Lower leg skin (tissue), 4 donors: Measurements from ENCODE around the gene KDM4B. TPM values are rescaled to one million over a fixed set of nuclear protein-coding genes. Genes with fewer than 3 reads are reported as not detected.
"Not testable (repeated sequence)": the region's sequence is repeated elsewhere in the genome, so short reads cannot be mapped to it uniquely, and the experiment has no call there.

ENCODE experiments used
- DNase-seq, 2 donors: peaks; one replicate each; pipeline ENCODE4 v3.0.0-alpha.2; 2019; ENCODE audit warnings: low spot score in 2 of 2
- H3K4me3 ChIP-seq: fragments of 200-600 bp; sonication (generic); 2 replicates; pipeline ENCODE4 v1.5.1; 2017; ENCODE audit warnings: mild to moderate bottlenecking, low read depth; ENCODE audit not compliant: poor library complexity, severe bottlenecking
- CTCF ChIP-seq, 3 donors: fragments of 450-650 bp; IDR thresholded peaks; one replicate each; pipeline ENCODE4 v1.5.1; 2016; ENCODE audit warnings: antibody characterized with exemption in 3 of 3, mild to moderate bottlenecking in 3 of 3, moderate library complexity in 2 of 3
- POLR2A ChIP-seq, 2 donors: fragments of 450-650 bp; IDR thresholded peaks; one replicate each; pipeline ENCODE4 v1.6.1; 2016 to 2017; ENCODE audit warnings: antibody characterized with exemption in 2 of 2, mild to moderate bottlenecking in 1 of 2, moderate library complexity in 1 of 2
- whole genome bisulfite sequencing, 2 donors: methylation state at CpG; one replicate each; pipeline ENCODE4 v1.1.5; 2018; 5-methylcytosine and 5-hydroxymethylcytosine counted together
- intact Hi-C: fragments of 100-400 bp; cut with DNase I; formaldehyde crosslinking; loops from one replicate; pipeline ENCODE4 v1.15.0; 2023; ENCODE audit warnings: low total_unique reads
- total RNA-seq, 4 donors: library from RNA; depleted of rRNA; stranded (reverse); fragments of >200 nt; gene quantifications; one replicate each; pipeline ENCODE4 v1.1.0, GENCODE V29; 2016

Gene KDM4B
- total RNA-seq, 4 donors from 2014 or later = 40.1 to 71.4 (median 51.3) TPM

- TF ChIP-seq POLR2A (IDR thresholded peaks at IDR 0.05) (no peak), CTCF (IDR thresholded peaks at IDR 0.05) (no peak)
- intact Hi-C loops = no loop called here
- WGBS, 2 donors = 7 to 9% methylated on average over 27 to 31 of the region's 31 CpGs
- no peak for DNase-seq
- no peak overlapping the region for H3K4me3 ChIP-seq
Observed at GRCh38 chr19:4970558-4971423, 1.9 kb downstream of the KDM4B start.

- TF ChIP-seq CTCF (IDR thresholded peaks at IDR 0.05) (no peak), POLR2A (IDR thresholded peaks at IDR 0.05) (no peak)
- intact Hi-C loops = no loop called here
- WGBS, 2 donors = 27 to 38% methylated on average over 10 of the region's 10 CpGs
- peak in 1 of 2 donors; percentile 91 for DNase-seq
- H3K4me3 ChIP-seq = no peak overlapping the region
Observed at GRCh38 chr19:4971424-4971793, 2.5 kb downstream of the KDM4B start.

- WGBS, 2 donors = 83 to 87% methylated on average over 19 of the region's 19 CpGs
- H3K4me3 ChIP-seq = no peak overlapping the region
- intact Hi-C loops = no loop called here
- TF ChIP-seq POLR2A (IDR thresholded peaks at IDR 0.05) (no peak), CTCF (IDR thresholded peaks at IDR 0.05) (no peak)
- DNase-seq = no peak
Observed at GRCh38 chr19:4971816-4972495, 3.0 kb downstream of the KDM4B start.

- DNase-seq = no peak
- TF ChIP-seq POLR2A (IDR thresholded peaks at IDR 0.05) = no peak
- no peak for TF ChIP-seq CTCF (IDR thresholded peaks at IDR 0.05)
- 66 to 67% methylated on average over 12 of the region's 12 CpGs for WGBS, 2 donors
- intact Hi-C loops = no loop called here
- no peak overlapping the region for H3K4me3 ChIP-seq
Observed at GRCh38 chr19:4972509-4973230, 3.8 kb downstream of the KDM4B start.

GRCh38 chr19:4974880-4975469 lies 6.1 kb downstream of the KDM4B start:
- DNase-seq = no peak
- TF ChIP-seq CTCF (IDR thresholded peaks at IDR 0.05) = no peak
- no peak for TF ChIP-seq POLR2A (IDR thresholded peaks at IDR 0.05)
- no peak overlapping the region for H3K4me3 ChIP-seq
- intact Hi-C loops = no loop called here
- 76 to 78% methylated on average over 14 of the region's 14 CpGs for WGBS, 2 donors

GRCh38 chr19:4975601-4976000 lies 6.7 kb downstream of the KDM4B start:
- 81 to 85% methylated on average over 13 of the region's 13 CpGs for WGBS, 2 donors
- not testable (repeated sequence) for H3K4me3 ChIP-seq

More at GRCh38 chr19:4975601-4976000, 6.7 kb downstream of the KDM4B start:
- intact Hi-C loops, DNase-seq: not testable (repeated sequence)
